Ishikawa (cell line): ENCODE measurements around the gene PPP1R37.

Experiments used
- CEBPB ChIP-seq: IDR thresholded peaks from 2 replicates; pipeline ENCODE4 v1.6.1; 2012
- FOXM1 ChIP-seq: IDR thresholded peaks from 2 replicates; pipeline ENCODE4 v1.6.1; 2012; ENCODE audit warnings: low read depth, borderline replicate concordance
- NFIC ChIP-seq: IDR thresholded peaks from 2 replicates; pipeline ENCODE4 v1.6.1; 2012
- RAD21 ChIP-seq: IDR thresholded peaks from 2 replicates; pipeline ENCODE4 v1.6.1; 2012; ENCODE audit warnings: low read depth
- TAF1 ChIP-seq: IDR thresholded peaks from 2 replicates; pipeline ENCODE4 v1.6.1; 2012; ENCODE audit warnings: low read depth, mild to moderate bottlenecking
- TCF12 ChIP-seq: IDR thresholded peaks from 2 replicates; pipeline ENCODE4 v1.6.1; 2012; ENCODE audit warnings: low read depth
- USF1 ChIP-seq: IDR thresholded peaks from 2 replicates; pipeline ENCODE4 v1.6.1; 2012
- ZBTB7A ChIP-seq: IDR thresholded peaks from 2 replicates; pipeline ENCODE4 v1.6.1; 2012; ENCODE audit warnings: low read depth
- TF ChIP-seq, protein P1 (sequence below): IDR thresholded peaks from 2 replicates; pipeline ENCODE4 v1.6.1; 2012; ENCODE audit warnings: low read depth, mild to moderate bottlenecking
- TF ChIP-seq, protein P2 (sequence below): IDR thresholded peaks from 2 replicates; pipeline ENCODE4 v1.6.1; 2012

- TF ChIP-seq, protein P1, sequence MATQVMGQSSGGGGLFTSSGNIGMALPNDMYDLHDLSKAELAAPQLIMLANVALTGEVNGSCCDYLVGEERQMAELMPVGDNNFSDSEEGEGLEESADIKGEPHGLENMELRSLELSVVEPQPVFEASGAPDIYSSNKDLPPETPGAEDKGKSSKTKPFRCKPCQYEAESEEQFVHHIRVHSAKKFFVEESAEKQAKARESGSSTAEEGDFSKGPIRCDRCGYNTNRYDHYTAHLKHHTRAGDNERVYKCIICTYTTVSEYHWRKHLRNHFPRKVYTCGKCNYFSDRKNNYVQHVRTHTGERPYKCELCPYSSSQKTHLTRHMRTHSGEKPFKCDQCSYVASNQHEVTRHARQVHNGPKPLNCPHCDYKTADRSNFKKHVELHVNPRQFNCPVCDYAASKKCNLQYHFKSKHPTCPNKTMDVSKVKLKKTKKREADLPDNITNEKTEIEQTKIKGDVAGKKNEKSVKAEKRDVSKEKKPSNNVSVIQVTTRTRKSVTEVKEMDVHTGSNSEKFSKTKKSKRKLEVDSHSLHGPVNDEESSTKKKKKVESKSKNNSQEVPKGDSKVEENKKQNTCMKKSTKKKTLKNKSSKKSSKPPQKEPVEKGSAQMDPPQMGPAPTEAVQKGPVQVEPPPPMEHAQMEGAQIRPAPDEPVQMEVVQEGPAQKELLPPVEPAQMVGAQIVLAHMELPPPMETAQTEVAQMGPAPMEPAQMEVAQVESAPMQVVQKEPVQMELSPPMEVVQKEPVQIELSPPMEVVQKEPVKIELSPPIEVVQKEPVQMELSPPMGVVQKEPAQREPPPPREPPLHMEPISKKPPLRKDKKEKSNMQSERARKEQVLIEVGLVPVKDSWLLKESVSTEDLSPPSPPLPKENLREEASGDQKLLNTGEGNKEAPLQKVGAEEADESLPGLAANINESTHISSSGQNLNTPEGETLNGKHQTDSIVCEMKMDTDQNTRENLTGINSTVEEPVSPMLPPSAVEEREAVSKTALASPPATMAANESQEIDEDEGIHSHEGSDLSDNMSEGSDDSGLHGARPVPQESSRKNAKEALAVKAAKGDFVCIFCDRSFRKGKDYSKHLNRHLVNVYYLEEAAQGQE: no peak
- no peak for TF ChIP-seq NFIC
- TF ChIP-seq CEBPB: no peak
- no peak for TF ChIP-seq TCF12
- TF ChIP-seq, protein P2, sequence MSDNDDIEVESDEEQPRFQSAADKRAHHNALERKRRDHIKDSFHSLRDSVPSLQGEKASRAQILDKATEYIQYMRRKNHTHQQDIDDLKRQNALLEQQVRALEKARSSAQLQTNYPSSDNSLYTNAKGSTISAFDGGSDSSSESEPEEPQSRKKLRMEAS: no peak
- no peak for TF ChIP-seq RAD21
- TF ChIP-seq FOXM1: no peak
- TF ChIP-seq USF1: no peak
- no peak for TF ChIP-seq ZBTB7A
- no peak for TF ChIP-seq TAF1
These were observed 21.1 kb downstream of the PPP1R37 start for GRCh38 chr19:45114116-45114515.
